Muscle of leg (tissue), 11 donors: ENCODE data around the gene ABL1. TPM values are rescaled to one million over a fixed set of nuclear protein-coding genes. Genes with fewer than 3 reads are reported as not detected.

Experiments used
- DNase-seq: peaks from one replicate; pipeline ENCODE4 v3.0.0; 2013
- H3K27ac ChIP-seq: one replicate; pipeline ENCODE4 v1.5.1; 2013; ENCODE audit warnings: mild to moderate bottlenecking, low read length, control low read depth
- H3K27me3 ChIP-seq: one replicate; pipeline ENCODE4 v1.6.1; 2013; ENCODE audit warnings: low read length; ENCODE audit not compliant: control insufficient read depth, insufficient read depth
- H3K36me3 ChIP-seq: one replicate; pipeline ENCODE4 v1.6.1; 2013; ENCODE audit warnings: low read length; ENCODE audit not compliant: control insufficient read depth, insufficient read depth
- H3K4me1 ChIP-seq: one replicate; pipeline ENCODE4 v1.6.1; 2013; ENCODE audit warnings: low read length; ENCODE audit not compliant: control insufficient read depth, insufficient read depth
- H3K4me3 ChIP-seq: one replicate; pipeline ENCODE4 v1.5.1; 2013; ENCODE audit warnings: low read length, control low read depth
- H3K9me3 ChIP-seq: replicated peaks from 2 replicates; pipeline ENCODE4 v1.6.1; 2013; ENCODE audit warnings: low read depth, low read length; ENCODE audit not compliant: control insufficient read depth
- WGBS: methylation state at CpG from one replicate; pipeline ENCODE4 v1.1.5; 2013; ENCODE audit warnings: missing lambda C conversion rate; ENCODE audit not compliant: insufficient coverage; 5-methylcytosine and 5-hydroxymethylcytosine counted together
- polyA plus RNA-seq, 8 donors: library from polyadenylated mRNA; unstranded; fragments of 120-200 nt; gene quantifications; one replicate each; pipeline versions ENCODE4 v1.2.1 to v1.2.3, GENCODE V29; 2013; ENCODE audit warnings: inconsistent platforms in 1 of 8, low replicate concordance in 1 of 8; ENCODE audit not compliant: insufficient read length in 8 of 8, insufficient read depth in 1 of 8
- total RNA-seq: library from RNA; stranded (reverse); fragments of 120-200 nt; gene quantifications from one replicate; pipeline ENCODE4 v1.2.4, GENCODE V29; 2013

ABL1 gene
- total and polyA plus RNA-seq, 9 donors = 27.0 to 81.7 (median 67.0) TPM

GRCh38 chr9:130881516-130881915 is 46.5 kb downstream of the ABL1 start:
- Histone ChIP-seq H3K4me3 (no peak overlapping the region), H3K4me1 (no peaks in the 10 kb centered on the region), H3K9me3 (no peaks in the 10 kb centered on the region), H3K27me3 (no peaks in the 10 kb centered on the region), H3K36me3 (peaks cover 89% of the 10 kb centered on the region), H3K27ac (no peak overlapping the region)
- 92% methylated on average over 2 of the region's 6 CpGs for WGBS
- DNase-seq = no peak

GRCh38 chr9:130882696-130883225 is 47.7 kb downstream of the ABL1 start:
- Histone ChIP-seq H3K4me1 (no peaks in the 10 kb centered on the region), H3K9me3 (no peaks in the 10 kb centered on the region), H3K27me3 (no peaks in the 10 kb centered on the region), H3K4me3 (no peak overlapping the region), H3K27ac (no peak overlapping the region), H3K36me3 (peaks cover 93% of the 10 kb centered on the region)
- no peak for DNase-seq
- WGBS = 87% methylated on average over 13 of the region's 15 CpGs

GRCh38 chr9:130883479-130883878 is 48.4 kb downstream of the ABL1 start:
- H3K36me3 ChIP-seq = peaks cover 95% of the 10 kb centered on the region
- no peaks in the 10 kb centered on the region for H3K4me1 ChIP-seq
- WGBS = 100% methylated on average over 1 of the region's 5 CpGs

GRCh38 chr9:130884111-130884531 is 49.1 kb downstream of the ABL1 start:
- Histone ChIP-seq H3K4me3 (no peak overlapping the region), H3K27me3 (no peaks in the 10 kb centered on the region), H3K36me3 (peaks cover 96% of the 10 kb centered on the region), H3K9me3 (no peaks in the 10 kb centered on the region), H3K27ac (no peak overlapping the region), H3K4me1 (no peaks in the 10 kb centered on the region)
- WGBS = 77% methylated on average over 24 of the region's 25 CpGs
- no peak for DNase-seq

More at GRCh38 chr9:130883479-130883878, 48.4 kb downstream of the ABL1 start:
- no peak overlapping the region for H3K27ac ChIP-seq
- H3K9me3 ChIP-seq = no peaks in the 10 kb centered on the region
- no peaks in the 10 kb centered on the region for H3K27me3 ChIP-seq
- DNase-seq = no peak
- H3K4me3 ChIP-seq = no peak overlapping the region

- Histone ChIP-seq H3K4me3 (no peak overlapping the region), H3K27ac (no peak overlapping the region), H3K36me3 (peaks cover 91% of the 10 kb centered on the region), H3K27me3 (no peaks in the 10 kb centered on the region), H3K9me3 (no peaks in the 10 kb centered on the region), H3K4me1 (no peaks in the 10 kb centered on the region)
- no peak for DNase-seq
- WGBS = 78% methylated on average over 46 of the region's 47 CpGs
Measured at GRCh38 chr9:130884542-130885483, 49.8 kb downstream of the ABL1 start.

- H3K27ac ChIP-seq = no peak overlapping the region
- H3K36me3 ChIP-seq = peaks cover 91% of the 10 kb centered on the region
- no peak for DNase-seq
- no peaks in the 10 kb centered on the region for H3K4me1 ChIP-seq
- no peak overlapping the region for H3K4me3 ChIP-seq
- H3K27me3 ChIP-seq = no peaks in the 10 kb centered on the region
- no peaks in the 10 kb centered on the region for H3K9me3 ChIP-seq
- WGBS = 77% methylated on average over 31 of the region's 35 CpGs
Measured at GRCh38 chr9:130885484-130886375, 50.7 kb downstream of the ABL1 start.

GRCh38 chr9:130886981-130887380 is 51.9 kb downstream of the ABL1 start:
- Histone ChIP-seq H3K9me3 (no peaks in the 10 kb centered on the region), H3K36me3 (peaks cover 91% of the 10 kb centered on the region), H3K4me3 (no peak overlapping the region), H3K27me3 (no peaks in the 10 kb centered on the region), H3K27ac (no peak overlapping the region), H3K4me1 (no peaks in the 10 kb centered on the region)
- 89% methylated on average over 16 of the region's 23 CpGs for WGBS
- no peak for DNase-seq

GRCh38 chr9:130887494-130888144 is 52.6 kb downstream of the ABL1 start:
- WGBS = 87% methylated on average over 14 of the region's 25 CpGs
- H3K27me3 ChIP-seq = no peaks in the 10 kb centered on the region
- no peak overlapping the region for H3K4me3 ChIP-seq
- no peak overlapping the region for H3K27ac ChIP-seq
- no peaks in the 10 kb centered on the region for H3K9me3 ChIP-seq
- no peak for DNase-seq
- H3K36me3 ChIP-seq = peaks cover 94% of the 10 kb centered on the region
- H3K4me1 ChIP-seq = peaks cover 5% of the 10 kb centered on the region

GRCh38 chr9:130888146-130888885 is 53.3 kb downstream of the ABL1 start:
- DNase-seq = no peak
- WGBS = 76% methylated on average over 19 of the region's 22 CpGs

More at GRCh38 chr9:130888146-130888885, 53.3 kb downstream of the ABL1 start:
- Histone ChIP-seq H3K36me3 (peaks cover 94% of the 10 kb centered on the region), H3K27ac (no peak overlapping the region), H3K4me3 (no peak overlapping the region), H3K4me1 (peaks cover 7% of the 10 kb centered on the region), H3K27me3 (no peaks in the 10 kb centered on the region), H3K9me3 (no peaks in the 10 kb centered on the region)
